K562 (cell line): ENCODE measurements around the gene SCAPER.

Source experiments
- HNRNPK ChIP-seq: fragments of 200-400 bp; formaldehyde crosslinking; IDR thresholded peaks from one replicate; pipeline ENCODE4 v1.6.1; 2018; ENCODE audit warnings: mild to moderate bottlenecking, low read depth, low read length; ENCODE audit not compliant: poor library complexity, severe bottlenecking
- KAT7 ChIP-seq: sonication (generic); formaldehyde crosslinking; IDR thresholded peaks from 2 replicates; pipeline ENCODE4 v1.8.0; 2022; ENCODE audit warnings: missing genetic modification reagents, mild to moderate bottlenecking, borderline replicate concordance
- MXI1 ChIP-seq: IDR thresholded peaks from 2 replicates; pipeline ENCODE4 v1.6.1; 2011; ENCODE audit warnings: low read depth, mild to moderate bottlenecking, improper control_type of control experiment, low read length
- TF ChIP-seq, protein P1 (sequence below), 3 experiments: IDR thresholded peaks in 2 of 3; conservative IDR thresholded peaks in 1 of 3; 2 replicates each; pipeline ENCODE4 v1.5.1; 2011 to 2012; ENCODE audit warnings: low read length in 3 of 3, mild to moderate bottlenecking in 3 of 3, control low read depth in 2 of 3, improper control_type of control experiment in 1 of 3, inconsistent platforms in 1 of 3, low read depth in 1 of 3, mixed read lengths in 1 of 3, moderate library complexity in 1 of 3; ENCODE audit not compliant: insufficient read depth in 2 of 3
- TF ChIP-seq, protein P2 (sequence below): fragments of 450-650 bp; IDR thresholded peaks from 2 replicates; pipeline ENCODE4 v1.6.1; 2018; ENCODE audit not compliant: partially characterized antibody

DNA sequence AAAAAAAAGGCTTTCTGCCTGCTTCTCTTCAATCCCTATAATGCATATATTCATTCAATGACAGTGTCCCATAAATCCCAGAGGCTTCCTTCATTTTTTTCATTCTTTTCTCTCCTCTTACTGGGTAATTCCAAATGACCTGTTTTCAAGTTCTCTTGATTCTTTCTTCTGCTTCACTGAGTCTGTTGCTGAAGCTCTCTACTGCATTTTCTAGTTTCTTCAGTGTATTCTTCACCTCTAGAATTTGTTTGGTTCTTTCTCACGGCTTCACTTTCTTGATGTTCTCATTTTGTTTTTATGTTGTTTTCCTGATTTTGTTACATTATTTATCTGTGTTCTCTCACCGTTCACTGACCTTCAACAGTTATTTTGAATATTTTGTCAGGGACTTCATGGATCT is 141.6 kb downstream of the SCAPER start:
- TF ChIP-seq MXI1 (no peak), KAT7 (no peak), HNRNPK (no peak)
- TF ChIP-seq, protein P1, sequence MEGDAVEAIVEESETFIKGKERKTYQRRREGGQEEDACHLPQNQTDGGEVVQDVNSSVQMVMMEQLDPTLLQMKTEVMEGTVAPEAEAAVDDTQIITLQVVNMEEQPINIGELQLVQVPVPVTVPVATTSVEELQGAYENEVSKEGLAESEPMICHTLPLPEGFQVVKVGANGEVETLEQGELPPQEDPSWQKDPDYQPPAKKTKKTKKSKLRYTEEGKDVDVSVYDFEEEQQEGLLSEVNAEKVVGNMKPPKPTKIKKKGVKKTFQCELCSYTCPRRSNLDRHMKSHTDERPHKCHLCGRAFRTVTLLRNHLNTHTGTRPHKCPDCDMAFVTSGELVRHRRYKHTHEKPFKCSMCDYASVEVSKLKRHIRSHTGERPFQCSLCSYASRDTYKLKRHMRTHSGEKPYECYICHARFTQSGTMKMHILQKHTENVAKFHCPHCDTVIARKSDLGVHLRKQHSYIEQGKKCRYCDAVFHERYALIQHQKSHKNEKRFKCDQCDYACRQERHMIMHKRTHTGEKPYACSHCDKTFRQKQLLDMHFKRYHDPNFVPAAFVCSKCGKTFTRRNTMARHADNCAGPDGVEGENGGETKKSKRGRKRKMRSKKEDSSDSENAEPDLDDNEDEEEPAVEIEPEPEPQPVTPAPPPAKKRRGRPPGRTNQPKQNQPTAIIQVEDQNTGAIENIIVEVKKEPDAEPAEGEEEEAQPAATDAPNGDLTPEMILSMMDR (IDR thresholded peaks at IDR 0.05 in 2 of 3, conservative IDR thresholded peaks at IDR 0.05 in 1 of 3; ENCODE audit: insufficient read depth in 2 of 3, low read depth in 1 of 3, low read length in 3 of 3) = no peak
- TF ChIP-seq, protein P2, sequence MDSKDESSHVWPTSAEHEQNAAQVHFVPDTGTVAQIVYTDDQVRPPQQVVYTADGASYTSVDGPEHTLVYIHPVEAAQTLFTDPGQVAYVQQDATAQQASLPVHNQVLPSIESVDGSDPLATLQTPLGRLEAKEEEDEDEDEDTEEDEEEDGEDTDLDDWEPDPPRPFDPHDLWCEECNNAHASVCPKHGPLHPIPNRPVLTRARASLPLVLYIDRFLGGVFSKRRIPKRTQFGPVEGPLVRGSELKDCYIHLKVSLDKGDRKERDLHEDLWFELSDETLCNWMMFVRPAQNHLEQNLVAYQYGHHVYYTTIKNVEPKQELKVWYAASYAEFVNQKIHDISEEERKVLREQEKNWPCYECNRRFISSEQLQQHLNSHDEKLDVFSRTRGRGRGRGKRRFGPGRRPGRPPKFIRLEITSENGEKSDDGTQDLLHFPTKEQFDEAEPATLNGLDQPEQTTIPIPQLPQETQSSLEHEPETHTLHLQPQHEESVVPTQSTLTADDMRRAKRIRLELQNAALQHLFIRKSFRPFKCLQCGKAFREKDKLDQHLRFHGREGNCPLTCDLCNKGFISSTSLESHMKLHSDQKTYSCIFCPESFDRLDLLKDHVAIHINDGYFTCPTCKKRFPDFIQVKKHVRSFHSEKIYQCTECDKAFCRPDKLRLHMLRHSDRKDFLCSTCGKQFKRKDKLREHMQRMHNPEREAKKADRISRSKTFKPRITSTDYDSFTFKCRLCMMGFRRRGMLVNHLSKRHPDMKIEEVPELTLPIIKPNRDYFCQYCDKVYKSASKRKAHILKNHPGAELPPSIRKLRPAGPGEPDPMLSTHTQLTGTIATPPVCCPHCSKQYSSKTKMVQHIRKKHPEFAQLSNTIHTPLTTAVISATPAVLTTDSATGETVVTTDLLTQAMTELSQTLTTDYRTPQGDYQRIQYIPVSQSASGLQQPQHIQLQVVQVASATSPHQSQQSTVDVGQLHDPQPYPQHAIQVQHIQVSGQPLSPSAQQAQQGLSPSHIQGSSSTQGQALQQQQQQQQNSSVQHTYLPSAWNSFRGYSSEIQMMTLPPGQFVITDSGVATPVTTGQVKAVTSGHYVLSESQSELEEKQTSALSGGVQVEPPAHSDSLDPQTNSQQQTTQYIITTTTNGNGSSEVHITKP = no peak
